ENCODE results near the gene C6orf58.

GRCh38 chr6:127564761-127565160 is 12.2 kb upstream of the C6orf58 start:
- TF ChIP-seq FOXP4 (CRISPR knock-in tag; IDR thresholded peaks at IDR 0.05) (no peak), FOXJ3 (CRISPR knock-in tag; IDR thresholded peaks at IDR 0.05; ENCODE audit: borderline replicate concordance) (no peak), CTCF (IDR thresholded peaks at IDR 0.05) (no peak), TEAD4 (CRISPR knock-in tag; IDR thresholded peaks at IDR 0.05) (no peak), SP1 (CRISPR knock-in tag; conservative IDR thresholded peaks at IDR 0.05) (no peak), MLX (CRISPR knock-in tag; IDR thresholded peaks at IDR 0.05) (no peak), ATF6 (CRISPR knock-in tag; IDR thresholded peaks at IDR 0.05) (no peak), SOX15 (CRISPR knock-in tag; IDR thresholded peaks at IDR 0.05) (no peak), JAZF1 (CRISPR knock-in tag; IDR thresholded peaks at IDR 0.05) (no peak), JUN (CRISPR knock-in tag; IDR thresholded peaks at IDR 0.05) (no peak), E2F5 (CRISPR knock-in tag; IDR thresholded peaks at IDR 0.05) (no peak)
